Endothelial cell (in vitro differentiated cells): Measurements from ENCODE around the gene HS6ST3. TPM values are rescaled to one million over a fixed set of nuclear protein-coding genes. Genes with fewer than 3 reads are reported as not detected.

Experiments used
- DNase-seq: peaks from one replicate; pipeline ENCODE4 v3.0.0; 2021; ENCODE audit warnings: low spot score
- H3K27ac Mint-ChIP-seq: one replicate; pipeline ENCODE4 v1.8.0; 2021; ENCODE audit warnings: mixed read lengths, inconsistent platforms; ENCODE audit not compliant: unreplicated experiment
- H3K27me3 Mint-ChIP-seq: one replicate; pipeline ENCODE4 v1.8.0; 2021; ENCODE audit warnings: mild to moderate bottlenecking, moderate library complexity, mixed read lengths, inconsistent platforms; ENCODE audit not compliant: unreplicated experiment
- H3K36me3 Mint-ChIP-seq: one replicate; pipeline ENCODE4 v1.8.0; 2021; ENCODE audit warnings: mild to moderate bottlenecking, low read depth, mixed read lengths, inconsistent platforms; ENCODE audit not compliant: unreplicated experiment
- H3K4me1 Mint-ChIP-seq: one replicate; pipeline ENCODE4 v1.8.0; 2021; ENCODE audit warnings: mild to moderate bottlenecking, mixed read lengths, inconsistent platforms; ENCODE audit not compliant: unreplicated experiment
- H3K4me3 Mint-ChIP-seq: one replicate; pipeline ENCODE4 v1.8.0; 2021; ENCODE audit warnings: mild to moderate bottlenecking, mixed read lengths, inconsistent platforms; ENCODE audit not compliant: unreplicated experiment
- H3K9me3 Mint-ChIP-seq: one replicate; pipeline ENCODE4 v1.8.0; 2021; ENCODE audit warnings: mixed read lengths, inconsistent platforms; ENCODE audit not compliant: unreplicated experiment
- CTCF ChIP-seq: fragments of 200-600 bp; sonication (generic); IDR thresholded peaks from one replicate; pipeline ENCODE4 v1.5.0; 2021; ENCODE audit warnings: antibody characterized with exemption; ENCODE audit not compliant: unreplicated experiment
- total RNA-seq: library from RNA; stranded (reverse); fragmentation: NEBNext Ultra II Directional; extraction: Animal tissue kit (Norgen Biotek cat#: 25700); gene quantifications from one replicate; pipeline ENCODE4 v1.2.1, GENCODE V29; 2021; ENCODE audit not compliant: unreplicated experiment

HS6ST3 gene
- total RNA-seq, 1 donor from 2014 or later: 1.9 TPM

DNA sequence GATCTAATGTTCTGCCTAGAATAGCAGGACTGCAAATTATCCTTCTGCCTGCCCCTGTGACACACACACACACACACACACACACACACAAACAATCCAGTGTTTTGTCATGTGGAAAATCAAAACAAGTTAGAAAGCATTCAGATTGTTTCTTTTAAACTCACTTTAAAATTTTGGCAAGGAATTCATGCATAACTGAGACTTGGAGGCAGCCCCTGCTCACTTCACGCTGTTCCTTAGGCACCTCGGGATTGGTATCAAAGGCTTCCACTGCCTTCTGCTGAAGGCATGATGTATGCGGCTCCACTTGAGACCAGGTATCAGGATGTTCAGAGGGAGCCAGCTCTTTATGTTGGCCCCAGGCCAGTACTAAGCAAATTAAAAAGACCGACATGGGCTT is 745.6 kb downstream of the HS6ST3 start:
- Mint-ChIP-seq H3K4me3 (no peak overlapping the region), H3K4me1 (peaks cover 5% of the 10 kb centered on the region), H3K27me3 (no peaks in the 10 kb centered on the region), H3K36me3 (no peaks in the 10 kb centered on the region), H3K27ac (no peak overlapping the region), H3K9me3 (no peaks in the 10 kb centered on the region)
- no peak for TF ChIP-seq CTCF
- no peak for DNase-seq

DNA sequence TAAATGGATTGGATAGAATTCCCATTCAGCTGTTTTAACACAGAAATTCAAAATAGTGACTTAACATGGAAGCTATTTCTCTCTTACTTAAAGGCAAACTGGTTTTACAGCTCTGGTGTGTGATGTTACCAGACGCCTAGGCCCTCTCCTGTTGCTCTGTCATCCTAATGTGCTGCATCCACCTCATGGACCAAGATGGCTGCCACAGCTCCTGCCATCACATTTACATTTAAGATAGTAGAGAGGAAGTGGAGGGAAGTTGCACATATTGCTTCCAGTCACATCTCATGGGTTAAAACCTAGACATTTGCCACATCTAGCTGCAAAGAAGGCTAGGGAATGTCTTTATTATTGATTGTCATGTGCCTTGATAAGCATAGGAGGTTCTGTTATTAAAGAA is 746.8 kb downstream of the HS6ST3 start:
- no peaks in the 10 kb centered on the region for H3K27me3 Mint-ChIP-seq
- no peak for DNase-seq
- no peaks in the 10 kb centered on the region for H3K9me3 Mint-ChIP-seq
- H3K4me3 Mint-ChIP-seq: no peak overlapping the region
- no peak for TF ChIP-seq CTCF
- peaks cover 5% of the 10 kb centered on the region for H3K4me1 Mint-ChIP-seq
- no peak overlapping the region for H3K27ac Mint-ChIP-seq
- H3K36me3 Mint-ChIP-seq: no peaks in the 10 kb centered on the region

- no peak for DNase-seq
- Mint-ChIP-seq H3K36me3 (no peaks in the 10 kb centered on the region), H3K27ac (no peak overlapping the region), H3K4me3 (no peak overlapping the region), H3K9me3 (no peaks in the 10 kb centered on the region), H3K4me1 (peaks cover 5% of the 10 kb centered on the region), H3K27me3 (no peaks in the 10 kb centered on the region)
- TF ChIP-seq CTCF: no peak
These were observed 747.9 kb downstream of the HS6ST3 start for GRCh38 chr13:96837809-96838208.

DNA sequence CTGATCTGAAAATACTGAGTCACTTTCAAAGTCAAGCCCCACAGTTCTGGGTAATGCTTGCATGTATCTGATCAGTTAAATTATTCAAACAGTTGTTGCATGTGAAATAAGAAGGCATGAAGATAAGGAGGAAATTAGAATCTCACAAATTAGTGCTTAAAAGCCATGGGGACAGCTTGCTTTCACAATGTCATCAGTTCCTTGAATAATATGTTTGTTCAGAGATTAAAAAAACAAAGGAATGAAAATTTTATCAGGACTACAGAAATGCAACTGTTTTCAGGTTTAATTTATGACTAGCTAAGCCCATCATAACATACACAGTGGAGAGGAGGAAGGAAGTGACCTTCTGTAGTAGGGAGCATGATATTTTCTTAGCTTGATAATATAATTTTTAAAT is 754.3 kb downstream of the HS6ST3 start:
- TF ChIP-seq CTCF: no peak
- Mint-ChIP-seq H3K9me3 (no peaks in the 10 kb centered on the region), H3K27me3 (no peaks in the 10 kb centered on the region), H3K27ac (no peak overlapping the region), H3K4me1 (no peaks in the 10 kb centered on the region), H3K36me3 (no peaks in the 10 kb centered on the region), H3K4me3 (no peak overlapping the region)
- no peak for DNase-seq

- Mint-ChIP-seq H3K9me3 (no peaks in the 10 kb centered on the region), H3K27ac (no peak overlapping the region), H3K36me3 (no peaks in the 10 kb centered on the region), H3K27me3 (no peaks in the 10 kb centered on the region), H3K4me3 (no peak overlapping the region), H3K4me1 (no peaks in the 10 kb centered on the region)
- no peak for DNase-seq
- TF ChIP-seq CTCF: no peak
These were observed 754.7 kb downstream of the HS6ST3 start for GRCh38 chr13:96844616-96845015.
